Mesenchymal stem cell (in vitro differentiated cells and primary cell): Measurements from ENCODE around the gene OGFOD2.

ENCODE experiments used
- DNase-seq: peaks from one replicate; pipeline ENCODE4 v3.0.0-alpha.2; 2013
- H2AFZ ChIP-seq: one replicate; pipeline ENCODE4 v1.6.1; 2013; ENCODE audit warnings: low read depth, mild to moderate bottlenecking, control low read depth, inconsistent platforms, low read length, moderate library complexity
- H2AK5ac ChIP-seq: 2 replicates; pipeline ENCODE4 v1.6.1; 2013; ENCODE audit warnings: low read length, moderate library complexity, mild to moderate bottlenecking, inconsistent platforms; ENCODE audit not compliant: severe bottlenecking
- H2BK120ac ChIP-seq: one replicate; pipeline ENCODE4 v1.6.1; 2013; ENCODE audit warnings: low read depth, mild to moderate bottlenecking, inconsistent platforms, low read length, moderate library complexity
- H2BK12ac ChIP-seq, 2 experiments: one replicate each; pipeline ENCODE4 v1.6.1; 2013; ENCODE audit warnings: inconsistent platforms in 2 of 2, low read length in 2 of 2, mild to moderate bottlenecking in 2 of 2, moderate library complexity in 2 of 2, control low read depth in 1 of 2
- H2BK15ac ChIP-seq: one replicate; pipeline ENCODE4 v1.6.1; 2013; ENCODE audit warnings: mild to moderate bottlenecking, low read depth, inconsistent platforms; ENCODE audit not compliant: poor library complexity, severe bottlenecking
- H2BK5ac ChIP-seq: 2 replicates; pipeline ENCODE4 v1.6.1; 2013; ENCODE audit warnings: low read depth, mild to moderate bottlenecking, low read length, control low read depth, inconsistent platforms; ENCODE audit not compliant: poor library complexity, severe bottlenecking
- H3K14ac ChIP-seq, 2 experiments: one replicate each; pipeline ENCODE4 v1.6.1; 2013; ENCODE audit warnings: inconsistent platforms in 2 of 2, low read length in 2 of 2, control low read depth in 1 of 2, mild to moderate bottlenecking in 1 of 2, moderate library complexity in 1 of 2
- H3K18ac ChIP-seq, 2 experiments: one replicate each; pipeline ENCODE4 v1.6.1; 2013; ENCODE audit warnings: inconsistent platforms in 2 of 2, low read length in 2 of 2, control low read depth in 1 of 2, low read depth in 1 of 2, mild to moderate bottlenecking in 1 of 2
- H3K23ac ChIP-seq, 2 experiments: one replicate each; pipeline ENCODE4 v1.6.1; 2013; ENCODE audit warnings: inconsistent platforms in 2 of 2, low read length in 2 of 2, mild to moderate bottlenecking in 2 of 2, moderate library complexity in 2 of 2, control low read depth in 1 of 2
- H3K27ac ChIP-seq: 2 replicates; pipeline ENCODE4 v1.5.1; 2013; ENCODE audit warnings: mild to moderate bottlenecking, moderate library complexity, low read length, control low read depth, inconsistent platforms; ENCODE audit not compliant: poor library complexity, severe bottlenecking
- H3K27me3 ChIP-seq, 2 experiments: 2 replicates each; pipeline versions ENCODE4 v1.6.1 to v1.7.0; 2013; ENCODE audit warnings: low read length in 2 of 2, mild to moderate bottlenecking in 2 of 2, moderate library complexity in 2 of 2, control low read depth in 1 of 2, inconsistent platforms in 1 of 2; ENCODE audit not compliant: control insufficient read depth in 1 of 2, insufficient read depth in 1 of 2
- H3K36me3 ChIP-seq, 2 experiments: 2 replicates each; pipeline versions ENCODE4 v1.6.1 to v1.7.0; 2013; ENCODE audit warnings: low read length in 2 of 2, control low read depth in 1 of 2, inconsistent platforms in 1 of 2, low read depth in 1 of 2, mild to moderate bottlenecking in 1 of 2; ENCODE audit not compliant: insufficient read depth in 2 of 2, control insufficient read depth in 1 of 2
- H3K4ac ChIP-seq, 2 experiments: one replicate each; pipeline ENCODE4 v1.6.1; 2013; ENCODE audit warnings: inconsistent platforms in 2 of 2, low read length in 2 of 2, mild to moderate bottlenecking in 2 of 2, moderate library complexity in 2 of 2, control low read depth in 1 of 2, low read depth in 1 of 2
- H3K4me1 ChIP-seq: 2 replicates; pipeline ENCODE4 v1.6.1; 2013; ENCODE audit warnings: low read depth, low read length, control low read depth; ENCODE audit not compliant: control insufficient read depth, insufficient read depth
- H3K4me2 ChIP-seq: 2 replicates; pipeline ENCODE4 v1.6.1; 2013; ENCODE audit warnings: low read length, mild to moderate bottlenecking, inconsistent platforms; ENCODE audit not compliant: poor library complexity, severe bottlenecking
- H3K4me3 ChIP-seq, 2 experiments: 2 replicates each; pipeline versions ENCODE4 v1.5.1 to v1.7.0; 2013; ENCODE audit warnings: low read length in 2 of 2, mild to moderate bottlenecking in 2 of 2, control low read depth in 1 of 2, low read depth in 1 of 2; ENCODE audit not compliant: insufficient read depth in 1 of 2
- H3K79me1 ChIP-seq: replicated peaks from 2 replicates; pipeline ENCODE4 v1.6.1; 2013; ENCODE audit warnings: mild to moderate bottlenecking, control low read depth, low read length, inconsistent platforms; ENCODE audit not compliant: poor library complexity, severe bottlenecking
- H3K9ac ChIP-seq: 2 replicates; pipeline ENCODE4 v1.7.0; 2013; ENCODE audit warnings: mild to moderate bottlenecking, low read length, moderate library complexity
- H3K9me3 ChIP-seq: 2 replicates; pipeline ENCODE4 v1.7.0; 2013; ENCODE audit warnings: mild to moderate bottlenecking, low read length; ENCODE audit not compliant: control insufficient read depth
- H4K8ac ChIP-seq: one replicate; pipeline ENCODE4 v1.6.1; 2013; ENCODE audit warnings: inconsistent platforms, mild to moderate bottlenecking, low read length, moderate library complexity
- H4K91ac ChIP-seq: one replicate; pipeline ENCODE4 v1.6.1; 2013; ENCODE audit warnings: mild to moderate bottlenecking, low read length, inconsistent platforms
- WGBS: methylation state at CpG from one replicate; pipeline ENCODE4 v1.1.7; 2013; ENCODE audit warnings: mixed read lengths; 5-methylcytosine and 5-hydroxymethylcytosine counted together

Gene OGFOD2

DNA sequence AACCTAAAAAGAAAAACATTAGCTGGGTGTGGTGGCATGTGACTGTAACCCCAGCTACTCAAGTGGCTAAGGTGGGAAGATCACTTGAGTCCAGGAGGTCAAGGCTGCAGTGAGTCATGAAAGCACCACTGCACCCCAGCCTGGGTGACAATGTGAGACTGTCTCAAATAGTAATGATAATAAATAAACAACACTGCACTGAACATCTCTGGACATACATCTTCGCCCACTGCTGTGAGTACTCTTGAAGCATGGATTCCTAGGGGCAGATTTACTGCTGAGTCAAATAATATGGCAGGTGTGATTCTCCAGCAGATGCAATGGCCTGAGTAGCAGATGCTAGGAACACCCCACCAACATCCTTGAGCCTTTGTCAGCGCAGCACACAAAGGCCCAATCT is 32.4 kb upstream of the OGFOD2 start:
- Histone ChIP-seq H3K18ac (no peak overlapping the region), H3K36me3 (peaks cover 7 to 8% of the 10 kb centered on the region in 2 experiments), H2AFZ (no peak overlapping the region), H2AK5ac (no peak overlapping the region), H3K4ac (peak overlapping the region in 1 of 2 experiments; percentile 58), H4K91ac (no peak overlapping the region), H2BK12ac (no peak overlapping the region), H4K8ac (no peak overlapping the region), H3K27ac (no peak overlapping the region), H3K9ac (no peak overlapping the region), H3K27me3 (no peaks in the 10 kb centered on the region), H3K23ac (no peak overlapping the region), H3K79me1 (peaks cover 1% of the 10 kb centered on the region), H2BK15ac (no peak overlapping the region), H2BK5ac (no peak overlapping the region), H3K14ac (no peak overlapping the region), H3K9me3 (no peaks in the 10 kb centered on the region), H3K4me2 (no peak overlapping the region), H3K4me3 (no peak overlapping the region), H2BK120ac (no peak overlapping the region), H3K4me1 (peaks cover 39% of the 10 kb centered on the region)
- 88% methylated on average over 2 of the region's 2 CpGs for WGBS
- peak; percentile 46 for DNase-seq

DNA sequence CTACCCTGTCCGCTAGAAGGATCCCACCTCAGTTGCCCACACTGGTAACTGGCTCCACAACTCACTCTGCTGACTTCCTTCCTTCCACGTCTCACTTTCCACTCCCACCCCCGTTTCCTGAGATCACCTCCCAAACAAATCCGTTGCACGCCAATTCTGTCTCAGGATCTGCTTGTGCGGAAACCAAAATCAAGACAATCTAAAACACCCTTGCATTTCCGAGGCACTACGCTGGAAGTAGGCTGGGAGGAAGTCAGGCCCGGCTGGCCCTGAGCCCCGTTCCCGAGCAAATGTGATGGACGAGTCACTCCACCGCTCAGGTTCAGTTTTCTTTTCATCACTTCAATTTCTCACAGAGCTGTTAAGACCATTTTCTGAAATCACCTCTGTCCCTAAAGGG is 31.8 kb upstream of the OGFOD2 start:
- Histone ChIP-seq H3K4me1 (peaks cover 39% of the 10 kb centered on the region), H2BK12ac (peak overlapping the region in 1 of 2 experiments; percentile 15), H3K9ac (no peak overlapping the region), H2BK15ac (no peak overlapping the region), H3K4ac (peak overlapping the region in 1 of 2 experiments; percentile 58), H2BK120ac (no peak overlapping the region), H3K4me2 (no peak overlapping the region), H3K9me3 (no peaks in the 10 kb centered on the region), H2BK5ac (no peak overlapping the region), H2AFZ (no peak overlapping the region), H3K27ac (no peak overlapping the region), H2AK5ac (no peak overlapping the region), H3K23ac (no peak overlapping the region), H4K8ac (no peak overlapping the region), H3K36me3 (peaks cover 5 to 8% of the 10 kb centered on the region in 2 experiments), H3K18ac (no peak overlapping the region), H3K4me3 (no peak overlapping the region), H3K27me3 (no peaks in the 10 kb centered on the region), H3K14ac (no peak overlapping the region), H3K79me1 (peaks cover 3% of the 10 kb centered on the region), H4K91ac (no peak overlapping the region)
- no peak for DNase-seq
- 80% methylated on average over 11 of the region's 13 CpGs for WGBS

DNA sequence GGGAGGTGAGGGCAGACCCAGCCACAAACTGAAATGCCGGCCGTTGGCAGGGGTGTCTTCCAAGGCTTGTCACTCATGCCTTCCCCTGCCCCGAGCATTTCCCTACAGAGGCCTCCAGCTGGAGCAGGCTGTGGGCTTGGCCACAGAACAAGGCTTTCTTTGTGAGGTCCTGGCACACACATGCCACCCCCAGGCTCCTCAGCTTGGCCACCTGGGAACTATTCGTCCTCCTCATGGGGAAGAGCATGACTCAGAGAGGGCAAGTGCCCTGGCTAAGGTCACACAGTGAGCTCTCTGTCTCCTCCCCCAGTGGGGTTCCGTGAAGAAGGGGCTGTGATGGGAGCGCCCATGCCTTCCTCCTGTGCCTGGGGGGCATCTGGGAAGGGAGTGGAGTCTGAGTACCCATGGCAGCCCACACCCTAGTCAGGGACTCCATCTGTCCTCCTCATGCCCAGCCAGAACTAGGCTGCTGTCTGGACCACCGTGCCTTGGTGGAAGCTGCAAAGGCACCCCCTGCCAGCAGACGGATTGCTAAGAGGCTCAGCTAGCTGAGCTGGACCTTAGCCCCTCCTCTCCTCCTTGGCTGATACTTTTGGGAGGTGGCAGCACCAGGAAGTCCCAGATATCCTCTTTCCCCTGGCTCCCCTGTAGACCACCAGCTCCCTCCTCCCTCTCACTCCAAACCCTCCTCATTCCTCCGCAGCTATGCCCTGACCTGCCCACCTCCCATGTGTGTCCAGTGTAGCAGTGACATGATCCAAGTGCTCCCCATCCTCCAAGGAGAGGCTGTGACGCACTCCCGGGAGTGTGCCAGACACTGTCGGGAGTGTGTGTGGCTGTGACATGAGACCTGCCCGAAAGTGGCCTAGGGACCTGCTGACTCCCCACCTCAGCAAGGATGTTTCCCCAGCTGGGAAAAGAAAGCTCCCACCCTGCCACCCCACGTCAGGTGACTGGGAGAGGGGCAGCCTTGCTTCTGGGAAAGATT is 30.1 kb upstream of the OGFOD2 start:
- H3K9me3 ChIP-seq: no peaks in the 10 kb centered on the region
- no peak overlapping the region for H3K4me3 ChIP-seq
- peak overlapping the region; percentile 1 to 20 for H3K4ac ChIP-seq
- DNase-seq: peak; percentile 58
- peaks cover under 1 to 20% of the 10 kb centered on the region in 2 experiments for H3K36me3 ChIP-seq
- H2BK5ac ChIP-seq: no peak overlapping the region
- H3K27me3 ChIP-seq: no peaks in the 10 kb centered on the region
- no peak overlapping the region for H3K27ac ChIP-seq
- no peak overlapping the region for H3K4me2 ChIP-seq
- H3K18ac ChIP-seq: peak overlapping the region; percentile 51 to 76
- peak overlapping the region in 1 of 2 experiments; percentile 81 for H3K14ac ChIP-seq
- H4K91ac ChIP-seq: peak overlapping the region; percentile 84
- WGBS: 68% methylated on average over 14 of the region's 14 CpGs
- H2BK120ac ChIP-seq: peak overlapping the region; percentile 76
- H3K23ac ChIP-seq: no peak overlapping the region
- peak overlapping the region; percentile 80 for H2AK5ac ChIP-seq
- H2BK15ac ChIP-seq: peak overlapping the region; percentile 26
- peaks cover 9% of the 10 kb centered on the region for H3K79me1 ChIP-seq
- H4K8ac ChIP-seq: peak overlapping the region; percentile 73
- no peak overlapping the region for H3K9ac ChIP-seq
- H2AFZ ChIP-seq: no peak overlapping the region
- H3K4me1 ChIP-seq: peaks cover 39% of the 10 kb centered on the region
- H2BK12ac ChIP-seq: peak overlapping the region; percentile 79 to 98

DNA sequence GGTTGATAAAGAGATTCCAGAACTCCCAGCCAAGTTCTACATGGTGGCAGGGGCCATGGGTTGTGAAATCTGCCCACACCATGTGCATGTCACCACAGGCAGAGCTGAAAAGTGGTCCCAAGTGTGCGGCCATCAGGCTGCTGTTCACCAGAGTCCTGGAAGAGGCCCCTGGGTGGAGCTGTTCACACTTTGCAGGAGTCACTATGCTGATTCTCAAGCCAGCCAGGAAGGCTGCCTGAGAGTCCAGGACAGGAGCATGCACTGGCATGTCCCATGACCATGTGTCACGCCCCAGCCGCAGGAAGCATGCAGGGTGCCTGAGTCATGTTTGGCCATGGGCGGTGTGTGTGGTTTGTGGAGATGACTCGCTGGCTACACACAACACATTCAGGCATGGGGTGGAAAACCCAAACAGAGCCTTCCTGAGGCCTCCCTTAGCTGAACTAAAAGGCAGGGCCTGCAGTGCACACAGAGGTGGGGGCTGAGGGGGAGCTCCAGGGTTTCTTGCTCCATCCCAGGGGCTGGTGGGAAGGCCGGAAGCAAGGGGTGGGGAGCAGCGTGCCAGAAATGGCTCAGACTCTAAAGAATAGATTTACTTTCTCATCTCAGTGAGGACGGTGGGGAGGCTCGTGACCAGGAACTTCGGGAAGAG is 28.2 kb upstream of the OGFOD2 start:
- peak overlapping the region; percentile 78 for H2BK120ac ChIP-seq
- peaks cover 13% of the 10 kb centered on the region for H3K79me1 ChIP-seq
- WGBS: 37% methylated on average over 8 of the region's 10 CpGs

More for the DNA sequence above, 28.2 kb upstream of the OGFOD2 start:
- H4K91ac ChIP-seq: peak overlapping the region; percentile 99
- H3K27me3 ChIP-seq: no peaks in the 10 kb centered on the region
- DNase-seq: peak; percentile 100
- H4K8ac ChIP-seq: peak overlapping the region; percentile 95
- H3K4me3 ChIP-seq: no peak overlapping the region
- peak overlapping the region; percentile 75 to 98 for H3K4ac ChIP-seq
- peak overlapping the region; percentile 86 to 92 for H3K18ac ChIP-seq
- no peak overlapping the region for H3K14ac ChIP-seq
- peak overlapping the region; percentile 62 for H2BK15ac ChIP-seq
- peaks cover 43% of the 10 kb centered on the region for H3K4me1 ChIP-seq
- H3K9me3 ChIP-seq: no peaks in the 10 kb centered on the region
- H3K23ac ChIP-seq: no peak overlapping the region
- H3K9ac ChIP-seq: peak overlapping the region; percentile 74
- H3K36me3 ChIP-seq: peaks cover 0 to 19% of the 10 kb centered on the region in 2 experiments
- H3K4me2 ChIP-seq: no peak overlapping the region
- peak overlapping the region; percentile 83 for H3K27ac ChIP-seq
- H2AFZ ChIP-seq: peak overlapping the region; percentile 0
- peak overlapping the region; percentile 97 for H2AK5ac ChIP-seq
- H2BK12ac ChIP-seq: peak overlapping the region; percentile 95 to 99
- no peak overlapping the region for H2BK5ac ChIP-seq
